Measurements from ENCODE around the gene ZNF341. TPM values are rescaled to one million over a fixed set of nuclear protein-coding genes. Genes with fewer than 3 reads are reported as not detected.

Gene ZNF341
- total RNA-seq, 4 donors from 2014 or later = 4.6 to 7.6 (median 5.8) TPM

GRCh38 chr20:33757046-33757445 lies 25.2 kb downstream of the ZNF341 start:
- DNase-seq (ENCODE audit: low spot score in 2 of 2) = no peak
- H3K27ac ChIP-seq = no peak overlapping the region
- peaks cover 58% of the 10 kb centered on the region for H3K36me3 ChIP-seq
- 98% methylated on average over 9 of the region's 10 CpGs for WGBS
- H3K4me3 ChIP-seq = no peak overlapping the region
- H3K9me3 ChIP-seq = no peaks in the 10 kb centered on the region
- no peaks in the 10 kb centered on the region for H3K27me3 ChIP-seq
- no peak for TF ChIP-seq CTCF (IDR thresholded peaks at IDR 0.05)
- TF ChIP-seq POLR2AphosphoS5 (IDR thresholded peaks at IDR 0.05) = no peak
- H3K4me1 ChIP-seq = no peaks in the 10 kb centered on the region

DNA sequence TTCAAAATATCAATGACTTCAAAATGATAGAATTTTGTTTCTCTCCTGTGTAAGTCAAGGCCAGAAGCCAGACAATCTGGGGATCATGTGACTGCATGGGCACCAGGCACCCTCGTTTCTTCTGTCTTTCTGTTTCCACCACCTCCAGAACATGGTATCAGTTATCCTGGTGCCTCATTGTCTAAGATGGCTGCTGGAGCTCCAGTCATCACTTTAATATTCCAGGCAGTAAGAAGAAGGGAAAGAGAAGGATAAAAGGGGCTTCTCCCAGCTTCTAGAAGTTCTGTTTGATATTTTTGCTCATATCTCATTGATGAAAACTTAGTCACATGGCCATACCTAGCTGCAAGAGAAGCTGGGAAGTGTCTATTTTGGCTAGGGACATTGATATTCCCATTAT lies 25.7 kb downstream of the ZNF341 start:
- no peak for TF ChIP-seq EP300 (IDR thresholded peaks at IDR 0.05)
- TF ChIP-seq POLR2AphosphoS5 (IDR thresholded peaks at IDR 0.05) = no peak
- no peak for TF ChIP-seq POLR2A (IDR thresholded peaks at IDR 0.05)
- TF ChIP-seq CTCF (IDR thresholded peaks at IDR 0.05) = no peak
- Histone ChIP-seq H3K9me3 (no peaks in the 10 kb centered on the region), H3K27ac (no peak overlapping the region), H3K27me3 (no peaks in the 10 kb centered on the region), H3K36me3 (peaks cover 58% of the 10 kb centered on the region), H3K4me1 (no peaks in the 10 kb centered on the region), H3K4me3 (no peak overlapping the region)
- WGBS = 90% methylated on average over 1 of the region's 1 CpG
- DNase-seq (ENCODE audit: low spot score in 2 of 2) = no peak

DNA sequence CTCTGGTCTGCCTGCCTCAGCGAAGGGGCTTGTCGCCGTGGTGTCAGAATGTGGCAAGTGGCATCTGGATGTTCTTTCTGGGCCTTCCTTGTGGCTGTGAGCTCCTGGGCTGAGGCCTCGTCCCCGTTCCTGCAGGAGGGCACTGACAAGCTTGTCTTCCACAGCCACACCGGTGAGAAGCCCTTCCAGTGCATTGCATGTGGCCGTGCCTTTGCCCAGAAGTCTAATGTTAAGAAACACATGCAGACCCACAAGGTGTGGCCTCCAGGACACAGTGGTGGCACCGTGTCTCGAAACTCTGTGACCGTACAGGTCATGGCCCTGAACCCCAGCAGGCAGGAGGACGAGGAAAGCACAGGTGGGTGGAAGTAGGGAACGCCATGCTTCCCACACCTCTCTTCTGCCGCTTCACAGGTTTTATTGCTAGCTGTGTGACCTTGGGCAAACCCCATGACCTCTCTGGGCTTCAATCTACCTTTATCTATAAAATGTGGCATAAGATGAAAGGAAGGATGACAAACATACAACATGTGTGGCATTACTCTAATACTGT lies 30.0 kb downstream of the ZNF341 start:
- H3K27ac ChIP-seq = no peak overlapping the region
- WGBS = 95% methylated on average over 12 of the region's 13 CpGs
- no peak for DNase-seq (ENCODE audit: low spot score in 2 of 2)
- TF ChIP-seq CTCF (IDR thresholded peaks at IDR 0.05) = no peak
- no peak for TF ChIP-seq EP300 (IDR thresholded peaks at IDR 0.05)
- TF ChIP-seq POLR2A (IDR thresholded peaks at IDR 0.05) = no peak
- no peak for TF ChIP-seq POLR2AphosphoS5 (IDR thresholded peaks at IDR 0.05)
- no peak overlapping the region for H3K4me3 ChIP-seq
- no peaks in the 10 kb centered on the region for H3K27me3 ChIP-seq
- peaks cover 37% of the 10 kb centered on the region for H3K36me3 ChIP-seq
- no peaks in the 10 kb centered on the region for H3K4me1 ChIP-seq
- H3K9me3 ChIP-seq = no peaks in the 10 kb centered on the region

- H3K27me3 ChIP-seq = no peaks in the 10 kb centered on the region
- H3K27ac ChIP-seq = no peak overlapping the region
- no peak overlapping the region for H3K4me3 ChIP-seq
- WGBS = 86% methylated on average over 2 of the region's 2 CpGs
- no peak for DNase-seq (ENCODE audit: low spot score in 2 of 2)
- peaks cover 30% of the 10 kb centered on the region for H3K36me3 ChIP-seq
- no peaks in the 10 kb centered on the region for H3K9me3 ChIP-seq
- no peaks in the 10 kb centered on the region for H3K4me1 ChIP-seq
- TF ChIP-seq EP300 (IDR thresholded peaks at IDR 0.05) = no peak
- no peak for TF ChIP-seq POLR2A (IDR thresholded peaks at IDR 0.05)
Measured at GRCh38 chr20:33765099-33765498, 33.3 kb downstream of the ZNF341 start.

DNA sequence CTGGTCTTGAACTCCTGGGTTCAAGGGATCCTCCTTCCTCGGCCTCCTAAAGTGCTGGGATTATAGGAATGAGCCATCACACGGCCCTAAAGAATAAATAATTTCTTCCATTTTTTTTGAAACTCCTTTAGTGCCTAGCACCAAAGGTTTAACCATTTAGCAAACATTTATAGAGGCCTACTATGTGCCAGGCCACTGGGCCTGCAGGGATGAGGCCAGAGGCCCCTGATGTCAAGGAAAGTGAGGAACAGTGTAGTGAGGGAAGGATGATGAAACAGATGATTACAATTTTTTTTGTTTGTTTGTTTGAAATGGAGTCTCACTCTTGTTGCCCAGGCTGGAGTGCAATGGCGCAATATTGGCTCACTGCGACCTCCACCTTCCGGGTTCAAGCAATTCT lies 33.8 kb downstream of the ZNF341 start:
- Histone ChIP-seq H3K4me3 (no peak overlapping the region), H3K27me3 (no peaks in the 10 kb centered on the region), H3K9me3 (no peaks in the 10 kb centered on the region), H3K27ac (no peak overlapping the region), H3K36me3 (peaks cover 35% of the 10 kb centered on the region), H3K4me1 (no peaks in the 10 kb centered on the region)
- no peak for TF ChIP-seq EP300 (IDR thresholded peaks at IDR 0.05)
- no peak for TF ChIP-seq CTCF (IDR thresholded peaks at IDR 0.05)
- no peak for DNase-seq (ENCODE audit: low spot score in 2 of 2)
- 95% methylated on average over 5 of the region's 5 CpGs for WGBS

DNA sequence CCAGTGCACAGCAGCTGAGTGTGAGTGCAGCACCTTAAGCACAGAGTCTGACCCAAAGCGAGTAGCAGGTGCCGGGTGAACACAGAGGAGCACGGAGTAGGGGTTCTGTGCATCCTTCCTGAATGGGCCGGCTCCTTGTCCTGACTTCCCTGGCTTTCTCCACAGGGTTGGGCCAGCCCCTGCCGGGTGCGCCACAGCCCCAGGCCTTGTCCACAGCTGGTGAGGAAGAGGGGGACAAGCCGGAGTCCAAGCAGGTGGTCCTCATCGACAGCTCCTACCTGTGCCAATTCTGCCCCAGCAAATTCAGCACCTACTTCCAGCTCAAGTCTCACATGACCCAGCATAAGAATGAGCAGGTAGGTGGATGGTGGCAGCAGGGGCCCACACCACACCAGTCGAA lies 34.9 kb downstream of the ZNF341 start:
- Histone ChIP-seq H3K4me1 (no peaks in the 10 kb centered on the region), H3K4me3 (no peak overlapping the region), H3K9me3 (no peaks in the 10 kb centered on the region), H3K36me3 (peaks cover 28% of the 10 kb centered on the region), H3K27me3 (no peaks in the 10 kb centered on the region), H3K27ac (no peak overlapping the region)
- TF ChIP-seq POLR2AphosphoS5 (IDR thresholded peaks at IDR 0.05) = no peak
- TF ChIP-seq POLR2A (IDR thresholded peaks at IDR 0.05) = no peak
- 94% methylated on average over 9 of the region's 9 CpGs for WGBS
- DNase-seq (ENCODE audit: low spot score in 2 of 2) = no peak
